ENCODE data around the gene OCLN.
"Not testable (repeated sequence)": the region's sequence is repeated elsewhere in the genome, so short reads cannot be mapped to it uniquely, and the experiment has no call there.

- not testable (repeated sequence) for TF ChIP-seq POLR2A, POLR2AphosphoS5, TAF1 (IDR thresholded peaks at IDR 0.05; ENCODE audit: low read depth, low read length)
These were observed 21.1 kb upstream of the OCLN start for GRCh38 chr5:69471516-69471915.

All from GM12891 (cell line).